ENCODE results near the gene GABBR2.

GABBR2 gene

DNA sequence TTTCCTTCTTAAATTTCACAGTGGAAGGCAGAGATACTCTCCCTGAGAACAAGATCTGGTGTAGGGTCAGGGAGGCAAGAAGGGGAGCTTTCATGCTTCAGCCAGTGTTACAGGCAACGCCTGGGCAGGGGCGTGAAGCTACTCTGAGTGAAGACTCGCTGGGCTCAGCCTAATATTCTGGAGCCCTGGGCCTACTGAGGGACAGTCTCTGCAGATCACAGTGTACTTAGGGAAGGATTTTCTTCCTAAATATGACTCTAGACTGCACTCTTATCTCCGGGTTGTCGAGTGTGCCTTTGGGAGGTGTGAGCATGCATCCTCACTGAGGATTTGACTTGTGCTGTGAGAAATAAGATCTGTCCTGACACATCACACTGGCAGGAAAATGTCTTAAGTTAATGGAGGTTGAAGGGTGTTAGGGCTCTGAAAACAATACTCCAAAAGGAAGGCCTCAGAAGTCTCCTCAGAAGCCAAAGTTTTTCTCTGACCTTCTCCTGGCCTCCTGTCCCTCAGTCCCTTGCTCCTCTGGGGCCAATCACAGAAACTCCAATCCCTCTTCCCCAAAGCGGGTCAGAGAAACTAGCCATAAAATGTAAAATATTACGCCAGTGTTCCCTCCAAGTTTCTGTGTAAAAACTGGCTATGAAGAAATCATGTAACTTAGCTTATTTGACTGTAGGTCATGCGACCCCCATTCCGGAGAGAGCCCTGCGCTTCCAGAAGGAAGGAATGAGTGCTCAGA, 296.5 kb downstream of the GABBR2 start:
- no peak overlapping the region for H3K4me3 ChIP-seq (ENCODE audit: low read depth, low read length)
- no peak overlapping the region for H3K9ac ChIP-seq (ENCODE audit: low read depth, low read length)
- H3K36me3 ChIP-seq (ENCODE audit: control insufficient read depth, insufficient read depth, low read length): no peaks in the 10 kb centered on the region
- H3K4me1 ChIP-seq (ENCODE audit: control insufficient read depth, insufficient read depth, low read length): peaks cover 23% of the 10 kb centered on the region
- H3K27ac ChIP-seq (ENCODE audit: low read depth, low read length): no peak overlapping the region
- no peaks in the 10 kb centered on the region for H3K27me3 ChIP-seq (ENCODE audit: control insufficient read depth, insufficient read depth, low read length)
- no peaks in the 10 kb centered on the region for H3K9me3 ChIP-seq (ENCODE audit: control insufficient read depth, insufficient read depth, low read length)

DNA sequence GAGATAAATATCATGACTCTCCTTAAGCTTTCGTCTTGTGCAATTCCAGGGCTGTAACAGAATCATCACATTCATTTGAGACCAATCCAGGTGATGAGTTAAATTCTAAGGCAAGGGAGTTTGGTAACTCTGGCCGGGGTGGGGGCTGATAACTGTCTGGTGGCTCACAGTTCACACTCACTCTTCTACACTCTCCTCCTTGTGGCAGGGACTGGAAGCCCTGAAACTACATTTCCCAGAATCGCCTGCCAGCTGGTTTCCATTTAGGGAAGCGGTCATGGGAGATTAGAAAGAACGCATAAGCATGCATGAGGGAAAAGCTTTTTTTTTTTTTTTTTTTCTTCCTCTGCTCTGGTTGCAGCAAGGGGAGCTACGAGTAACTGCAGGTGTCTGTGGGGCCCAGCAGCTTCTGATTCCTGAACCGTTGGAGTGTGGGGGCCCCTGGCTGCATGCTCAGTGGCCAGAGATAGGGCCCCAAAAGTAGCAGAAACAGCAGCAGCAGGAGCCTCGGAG, 298.5 kb downstream of the GABBR2 start:
- Histone ChIP-seq H3K4me3 (ENCODE audit: low read depth, low read length) (no peak overlapping the region), H3K27ac (ENCODE audit: low read depth, low read length) (no peak overlapping the region), H3K27me3 (ENCODE audit: control insufficient read depth, insufficient read depth, low read length) (no peaks in the 10 kb centered on the region), H3K4me1 (ENCODE audit: control insufficient read depth, insufficient read depth, low read length) (peaks cover 31% of the 10 kb centered on the region), H3K9ac (ENCODE audit: low read depth, low read length) (no peak overlapping the region), H3K9me3 (ENCODE audit: control insufficient read depth, insufficient read depth, low read length) (no peaks in the 10 kb centered on the region), H3K36me3 (ENCODE audit: control insufficient read depth, insufficient read depth, low read length) (no peaks in the 10 kb centered on the region)

DNA sequence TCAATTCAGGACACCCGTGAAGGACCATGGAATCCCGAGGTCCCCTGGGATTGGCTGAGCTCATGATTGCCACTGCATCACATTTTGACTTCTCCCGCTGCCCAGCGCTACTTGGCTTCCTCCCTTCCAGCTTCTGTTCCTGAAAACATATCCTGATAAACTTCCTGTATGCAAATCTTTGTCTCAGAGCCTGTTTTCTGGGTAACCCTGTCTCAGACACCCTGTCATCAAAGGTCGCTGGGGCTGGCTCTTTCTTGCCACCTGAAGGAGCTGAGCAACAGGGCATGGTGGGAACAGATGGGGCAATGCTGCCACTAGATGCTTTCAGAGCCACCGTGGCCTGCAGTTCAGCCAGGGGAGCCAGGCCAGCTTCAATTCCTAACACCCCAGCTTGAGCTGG, 299.0 kb downstream of the GABBR2 start:
- H3K9me3 ChIP-seq (ENCODE audit: control insufficient read depth, insufficient read depth, low read length): no peaks in the 10 kb centered on the region
- no peaks in the 10 kb centered on the region for H3K36me3 ChIP-seq (ENCODE audit: control insufficient read depth, insufficient read depth, low read length)
- H3K9ac ChIP-seq (ENCODE audit: low read depth, low read length): no peak overlapping the region
- H3K27ac ChIP-seq (ENCODE audit: low read depth, low read length): no peak overlapping the region
- no peak overlapping the region for H3K4me3 ChIP-seq (ENCODE audit: low read depth, low read length)
- peaks cover 31% of the 10 kb centered on the region for H3K4me1 ChIP-seq (ENCODE audit: control insufficient read depth, insufficient read depth, low read length)
- H3K27me3 ChIP-seq (ENCODE audit: control insufficient read depth, insufficient read depth, low read length): no peaks in the 10 kb centered on the region

DNA sequence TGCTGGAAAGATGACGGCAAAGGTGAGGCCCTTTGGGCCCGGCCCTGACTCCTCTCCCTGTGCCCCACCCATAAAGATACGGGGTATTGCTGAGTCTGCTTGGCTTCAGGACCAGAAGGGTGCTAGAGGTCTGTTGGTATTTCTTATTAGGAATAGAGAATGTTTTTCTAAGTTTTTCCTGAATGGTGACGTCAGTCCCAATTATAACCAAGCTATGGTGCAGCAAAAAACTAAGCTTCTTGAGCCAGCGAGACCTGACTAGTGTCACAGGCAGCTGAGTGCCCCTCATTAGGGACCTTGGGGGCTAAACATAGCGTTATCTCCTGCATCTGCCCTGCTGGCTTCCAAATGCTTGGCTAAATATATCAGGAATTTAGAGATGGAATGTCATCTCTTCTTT, 302.3 kb downstream of the GABBR2 start:
- no peaks in the 10 kb centered on the region for H3K9me3 ChIP-seq (ENCODE audit: control insufficient read depth, insufficient read depth, low read length)
- H3K4me1 ChIP-seq (ENCODE audit: control insufficient read depth, insufficient read depth, low read length): peaks cover 29% of the 10 kb centered on the region
- H3K4me3 ChIP-seq (ENCODE audit: low read depth, low read length): no peak overlapping the region
- H3K36me3 ChIP-seq (ENCODE audit: control insufficient read depth, insufficient read depth, low read length): no peaks in the 10 kb centered on the region
- H3K27ac ChIP-seq (ENCODE audit: low read depth, low read length): no peak overlapping the region
- H3K9ac ChIP-seq (ENCODE audit: low read depth, low read length): no peak overlapping the region
- H3K27me3 ChIP-seq (ENCODE audit: control insufficient read depth, insufficient read depth, low read length): no peaks in the 10 kb centered on the region

DNA sequence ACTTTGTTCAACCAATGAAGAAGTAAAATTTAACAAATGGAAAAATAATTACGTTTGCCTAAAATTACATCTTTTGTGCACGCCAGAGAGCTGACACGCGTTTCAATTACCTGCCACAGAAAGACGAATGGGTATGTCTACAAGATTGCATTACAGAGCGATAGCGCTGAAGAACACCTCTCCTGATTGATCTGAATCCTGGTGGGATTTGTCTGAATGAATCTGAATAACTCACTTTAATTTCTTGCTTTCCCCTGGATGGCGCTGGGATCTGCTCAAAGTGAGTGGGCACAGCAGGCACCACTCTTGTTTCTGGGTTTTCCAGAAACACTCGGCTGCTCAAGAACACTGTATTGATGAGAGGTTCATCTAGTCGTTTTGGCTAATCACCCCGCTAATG, 304.5 kb downstream of the GABBR2 start:
- H3K36me3 ChIP-seq (ENCODE audit: control insufficient read depth, insufficient read depth, low read length): no peaks in the 10 kb centered on the region
- H3K9ac ChIP-seq (ENCODE audit: low read depth, low read length): no peak overlapping the region
- H3K4me1 ChIP-seq (ENCODE audit: control insufficient read depth, insufficient read depth, low read length): peaks cover 24% of the 10 kb centered on the region
- H3K9me3 ChIP-seq (ENCODE audit: control insufficient read depth, insufficient read depth, low read length): no peaks in the 10 kb centered on the region
- no peaks in the 10 kb centered on the region for H3K27me3 ChIP-seq (ENCODE audit: control insufficient read depth, insufficient read depth, low read length)
- H3K4me3 ChIP-seq (ENCODE audit: low read depth, low read length): no peak overlapping the region
- H3K27ac ChIP-seq (ENCODE audit: low read depth, low read length): no peak overlapping the region

DNA sequence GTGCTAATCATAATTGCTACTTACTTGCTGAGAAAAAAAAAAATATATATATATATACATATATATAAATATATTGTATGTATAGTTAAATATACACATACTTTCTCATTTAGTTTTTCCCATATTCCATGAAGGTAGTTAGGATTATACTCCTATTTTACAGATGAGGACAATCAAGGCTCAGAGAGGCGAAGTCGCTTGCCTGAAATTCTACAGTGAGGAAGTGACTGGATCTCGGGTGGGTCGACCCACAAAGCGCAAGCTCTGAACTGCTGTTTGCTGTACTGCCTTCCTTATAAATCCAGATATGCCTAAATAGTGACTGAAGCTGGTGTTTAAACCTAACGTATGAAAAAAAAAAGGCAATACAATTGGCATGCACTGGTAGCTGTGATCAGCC, 305.0 kb downstream of the GABBR2 start:
- Histone ChIP-seq H3K9ac (ENCODE audit: low read depth, low read length) (no peak overlapping the region), H3K4me1 (ENCODE audit: control insufficient read depth, insufficient read depth, low read length) (peaks cover 24% of the 10 kb centered on the region), H3K4me3 (ENCODE audit: low read depth, low read length) (no peak overlapping the region), H3K36me3 (ENCODE audit: control insufficient read depth, insufficient read depth, low read length) (no peaks in the 10 kb centered on the region), H3K27ac (ENCODE audit: low read depth, low read length) (no peak overlapping the region), H3K27me3 (ENCODE audit: control insufficient read depth, insufficient read depth, low read length) (no peaks in the 10 kb centered on the region), H3K9me3 (ENCODE audit: control insufficient read depth, insufficient read depth, low read length) (no peaks in the 10 kb centered on the region)

DNA sequence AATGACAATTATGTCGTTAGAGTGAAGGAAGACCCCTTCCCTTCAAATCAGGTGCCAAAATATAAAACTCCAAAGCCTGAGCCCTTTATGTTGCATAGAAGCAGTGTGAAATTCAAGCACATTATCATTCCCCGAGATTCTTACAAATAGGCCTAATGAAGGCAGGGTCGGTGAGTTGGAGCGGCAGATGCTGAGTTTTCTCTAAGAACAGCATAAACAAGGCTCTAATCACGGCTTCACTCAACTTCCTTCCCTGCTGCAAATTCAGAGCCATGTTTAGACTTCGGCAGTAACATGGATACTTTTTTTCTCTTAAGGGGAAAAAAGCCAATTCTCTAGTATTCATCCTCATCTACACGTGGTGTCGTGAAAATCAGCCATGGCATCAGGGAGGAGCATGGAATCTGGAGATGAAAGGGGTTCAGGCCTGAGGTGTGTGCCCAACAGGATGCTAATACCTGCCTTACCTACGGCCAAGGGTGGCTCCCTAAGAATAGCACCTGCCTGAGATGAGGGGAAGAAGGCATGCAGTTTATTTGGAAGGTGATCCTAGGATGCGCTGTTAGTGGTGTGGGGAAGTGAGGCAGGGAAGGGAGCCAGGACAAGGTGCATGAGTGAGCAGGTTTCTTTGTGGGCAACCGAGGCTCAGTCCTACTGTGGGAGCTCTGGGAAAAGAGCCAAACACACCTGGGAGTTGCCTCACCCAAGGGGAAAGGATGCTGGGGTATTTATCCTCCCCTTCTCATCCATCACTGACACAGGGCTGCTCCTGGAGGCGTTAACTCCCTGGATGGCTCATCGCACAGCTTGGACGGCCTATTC, 306.5 kb downstream of the GABBR2 start:
- H3K27ac ChIP-seq (ENCODE audit: low read depth, low read length): no peak overlapping the region
- no peaks in the 10 kb centered on the region for H3K27me3 ChIP-seq (ENCODE audit: control insufficient read depth, insufficient read depth, low read length)
- H3K9me3 ChIP-seq (ENCODE audit: control insufficient read depth, insufficient read depth, low read length): no peaks in the 10 kb centered on the region
- H3K4me3 ChIP-seq (ENCODE audit: low read depth, low read length): no peak overlapping the region
- peaks cover 19% of the 10 kb centered on the region for H3K4me1 ChIP-seq (ENCODE audit: control insufficient read depth, insufficient read depth, low read length)
- H3K9ac ChIP-seq (ENCODE audit: low read depth, low read length): no peak overlapping the region
- H3K36me3 ChIP-seq (ENCODE audit: control insufficient read depth, insufficient read depth, low read length): no peaks in the 10 kb centered on the region

DNA sequence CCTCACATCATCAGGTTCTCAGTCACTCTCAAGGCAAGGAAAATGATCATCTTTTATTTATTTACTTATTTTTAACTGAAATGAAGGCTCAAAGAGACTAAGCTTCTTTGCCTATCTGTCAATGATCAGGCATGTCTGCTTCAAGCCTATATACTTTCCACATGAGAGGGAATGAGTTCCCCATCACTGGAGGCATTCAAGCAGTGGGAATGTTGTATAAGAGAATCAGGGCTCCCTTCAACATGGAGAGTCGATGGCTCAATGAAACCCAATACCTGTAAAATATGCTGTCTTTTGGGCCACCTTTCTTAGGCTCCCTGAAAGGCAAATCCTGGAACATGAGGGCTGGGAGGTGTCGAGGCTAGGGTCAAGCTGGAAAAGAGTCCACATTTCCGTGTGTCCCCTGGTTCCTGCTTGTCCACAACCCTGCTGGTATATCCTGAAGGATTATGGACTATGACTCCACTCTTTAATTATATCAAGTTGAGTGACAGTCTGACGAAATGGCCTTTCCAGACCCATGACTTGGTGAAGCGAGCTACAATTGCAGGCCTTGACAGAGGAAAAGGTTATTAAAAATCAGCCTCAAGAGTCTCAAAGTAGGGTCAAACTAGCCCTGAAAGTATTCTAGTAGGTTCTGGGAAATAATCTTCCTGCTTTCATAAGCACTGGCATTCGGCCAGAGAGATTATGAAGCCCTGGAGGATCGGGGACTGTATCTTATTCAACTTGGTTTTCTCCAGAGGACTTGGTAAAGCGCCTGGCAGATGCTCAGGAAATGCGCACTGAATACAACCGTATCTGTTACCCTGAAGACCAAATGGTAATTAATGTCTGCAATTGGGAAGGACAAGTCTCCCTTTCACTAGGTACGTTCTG, 307.4 kb downstream of the GABBR2 start:
- Histone ChIP-seq H3K9ac (ENCODE audit: low read depth, low read length) (no peak overlapping the region), H3K4me3 (ENCODE audit: low read depth, low read length) (no peak overlapping the region), H3K27ac (ENCODE audit: low read depth, low read length) (no peak overlapping the region), H3K4me1 (ENCODE audit: control insufficient read depth, insufficient read depth, low read length) (peaks cover 16% of the 10 kb centered on the region), H3K9me3 (ENCODE audit: control insufficient read depth, insufficient read depth, low read length) (no peaks in the 10 kb centered on the region), H3K27me3 (ENCODE audit: control insufficient read depth, insufficient read depth, low read length) (no peaks in the 10 kb centered on the region), H3K36me3 (ENCODE audit: control insufficient read depth, insufficient read depth, low read length) (no peaks in the 10 kb centered on the region)

DNA sequence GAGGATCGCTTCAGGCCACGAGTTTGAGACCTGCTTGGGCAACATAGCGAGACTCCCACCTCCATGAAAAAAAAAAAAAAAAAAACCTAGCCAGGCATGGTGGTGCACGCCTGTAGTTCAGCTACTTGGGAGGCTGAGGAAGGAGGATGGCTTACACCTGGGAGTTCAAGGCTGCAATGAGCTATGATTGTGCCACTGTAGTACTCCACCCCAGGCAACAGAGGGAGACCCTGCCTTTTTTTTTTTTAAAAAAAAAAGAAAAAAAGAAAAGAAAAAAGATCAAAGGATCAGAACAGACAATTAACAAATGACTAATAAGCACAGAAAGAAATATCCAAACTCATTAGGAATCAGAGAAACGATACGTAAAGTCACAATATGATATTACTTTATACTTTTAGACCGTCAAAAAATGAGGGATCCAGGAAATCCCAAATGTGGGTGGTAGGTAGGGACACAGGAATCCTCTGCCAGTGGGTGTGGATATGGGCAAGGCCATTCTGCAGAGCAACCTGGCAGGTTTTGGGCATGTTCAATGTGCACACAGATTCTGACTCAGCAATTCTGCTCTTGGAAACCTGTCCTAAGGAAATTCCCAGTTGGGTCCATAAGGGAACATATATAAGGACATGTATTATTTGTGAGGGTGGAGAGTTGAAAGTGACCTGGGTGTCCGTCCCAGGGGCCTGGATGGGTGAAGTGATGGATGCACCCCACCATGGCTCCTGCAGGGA, 308.6 kb downstream of the GABBR2 start:
- peaks cover 16% of the 10 kb centered on the region for H3K4me1 ChIP-seq (ENCODE audit: control insufficient read depth, insufficient read depth, low read length)
- H3K27ac ChIP-seq (ENCODE audit: low read depth, low read length): no peak overlapping the region
- H3K36me3 ChIP-seq (ENCODE audit: control insufficient read depth, insufficient read depth, low read length): no peaks in the 10 kb centered on the region
- no peaks in the 10 kb centered on the region for H3K9me3 ChIP-seq (ENCODE audit: control insufficient read depth, insufficient read depth, low read length)
- H3K4me3 ChIP-seq (ENCODE audit: low read depth, low read length): no peak overlapping the region
- no peak overlapping the region for H3K9ac ChIP-seq (ENCODE audit: low read depth, low read length)
- no peaks in the 10 kb centered on the region for H3K27me3 ChIP-seq (ENCODE audit: control insufficient read depth, insufficient read depth, low read length)

DNA sequence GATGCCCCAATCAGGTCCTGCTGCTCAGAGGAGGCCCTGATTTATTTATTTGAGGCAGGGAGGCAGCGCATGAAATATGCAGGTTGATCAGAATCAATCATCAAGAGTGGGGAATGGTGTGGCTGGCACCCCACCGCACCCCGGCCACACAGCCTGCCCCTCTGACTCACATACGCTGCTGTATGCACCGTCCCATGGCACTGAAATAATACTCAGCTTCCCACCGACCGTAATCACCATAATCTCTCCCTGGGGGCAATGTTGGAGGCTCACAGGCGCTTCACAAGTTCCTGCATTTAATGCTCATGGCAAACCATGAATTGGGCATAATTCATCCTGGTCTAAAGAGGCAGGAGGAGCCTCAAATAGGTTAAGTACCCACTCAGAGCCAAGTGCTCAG, 312.1 kb downstream of the GABBR2 start:
- no peaks in the 10 kb centered on the region for H3K27me3 ChIP-seq (ENCODE audit: control insufficient read depth, insufficient read depth, low read length)
- no peaks in the 10 kb centered on the region for H3K9me3 ChIP-seq (ENCODE audit: control insufficient read depth, insufficient read depth, low read length)

More for the DNA sequence above, 312.1 kb downstream of the GABBR2 start:
- Histone ChIP-seq H3K4me1 (ENCODE audit: control insufficient read depth, insufficient read depth, low read length) (peaks cover 8% of the 10 kb centered on the region), H3K27ac (ENCODE audit: low read depth, low read length) (no peak overlapping the region), H3K4me3 (ENCODE audit: low read depth, low read length) (no peak overlapping the region), H3K9ac (ENCODE audit: low read depth, low read length) (no peak overlapping the region), H3K36me3 (ENCODE audit: control insufficient read depth, insufficient read depth, low read length) (no peaks in the 10 kb centered on the region)

Data from HUES48 (cell line).